Kidney epithelial cell (primary cell): ENCODE results near the gene FAM43B. TPM values are rescaled to one million over a fixed set of nuclear protein-coding genes. Genes with fewer than 3 reads are reported as not detected.

Experiments used
- DNase-seq: peaks from one replicate; pipeline ENCODE4 v3.0.0-alpha.2; 2010; ENCODE audit warnings: low read depth
- H3K27me3 ChIP-seq: 2 replicates; pipeline ENCODE4 v1.6.0; 2011; ENCODE audit warnings: low read length; ENCODE audit not compliant: control insufficient read depth, insufficient read depth
- H3K36me3 ChIP-seq: 2 replicates; pipeline ENCODE4 v1.5.1; 2011; ENCODE audit warnings: low read length; ENCODE audit not compliant: control insufficient read depth, insufficient read depth
- H3K4me3 ChIP-seq: 2 replicates; pipeline ENCODE4 v1.5.1; 2011; ENCODE audit warnings: low read depth, mild to moderate bottlenecking, control low read depth, low read length
- CTCF ChIP-seq: IDR thresholded peaks from 2 replicates; pipeline ENCODE4 v1.5.1; 2011; ENCODE audit warnings: mild to moderate bottlenecking, moderate library complexity, low read length, control low read depth, inconsistent platforms; ENCODE audit not compliant: insufficient read depth, poor library complexity, severe bottlenecking
- total RNA-seq: library from RNA; depleted of rRNA; stranded (reverse); fragments of >200 nt; gene quantifications from 2 replicates; pipeline ENCODE4 v1.2.3, GENCODE V29; 2015

The FAM43B gene
- total RNA-seq, 1 donor from 2014 or later: 0.13 TPM

- H3K27me3 ChIP-seq: peaks cover 33% of the 10 kb centered on the region
- no peaks in the 10 kb centered on the region for H3K36me3 ChIP-seq
- no peak overlapping the region for H3K4me3 ChIP-seq
- TF ChIP-seq CTCF: no peak
- no peak for DNase-seq
Measured at GRCh38 chr1:20530901-20531300, 21.5 kb upstream of the FAM43B start.

DNA sequence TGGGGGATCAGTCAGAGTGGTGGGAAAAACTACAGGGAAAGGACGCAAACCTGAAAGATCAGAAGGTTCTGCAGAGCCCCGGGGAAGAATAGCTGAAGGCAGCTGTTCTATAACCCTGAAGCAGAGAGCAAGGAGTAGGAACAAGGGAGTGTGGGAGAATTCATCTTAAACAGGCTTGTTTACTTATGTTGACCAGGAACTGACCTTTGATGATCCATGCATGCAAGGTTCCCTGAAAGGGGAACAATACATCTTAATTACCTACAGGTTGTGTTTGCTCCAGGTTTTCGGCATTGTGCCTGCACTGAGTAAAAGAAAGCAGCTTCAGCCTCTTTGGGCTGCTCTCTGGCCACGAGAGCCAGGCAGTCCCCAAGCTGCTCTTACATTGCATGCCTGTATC, 18.7 kb upstream of the FAM43B start:
- no peak for TF ChIP-seq CTCF
- Histone ChIP-seq H3K36me3 (no peaks in the 10 kb centered on the region), H3K27me3 (peaks cover 33% of the 10 kb centered on the region), H3K4me3 (no peak overlapping the region)
- no peak for DNase-seq

- Histone ChIP-seq H3K36me3 (no peaks in the 10 kb centered on the region), H3K27me3 (peaks cover 28% of the 10 kb centered on the region)
- no peak for TF ChIP-seq CTCF
Measured at GRCh38 chr1:20534659-20535417, 17.5 kb upstream of the FAM43B start.

DNA sequence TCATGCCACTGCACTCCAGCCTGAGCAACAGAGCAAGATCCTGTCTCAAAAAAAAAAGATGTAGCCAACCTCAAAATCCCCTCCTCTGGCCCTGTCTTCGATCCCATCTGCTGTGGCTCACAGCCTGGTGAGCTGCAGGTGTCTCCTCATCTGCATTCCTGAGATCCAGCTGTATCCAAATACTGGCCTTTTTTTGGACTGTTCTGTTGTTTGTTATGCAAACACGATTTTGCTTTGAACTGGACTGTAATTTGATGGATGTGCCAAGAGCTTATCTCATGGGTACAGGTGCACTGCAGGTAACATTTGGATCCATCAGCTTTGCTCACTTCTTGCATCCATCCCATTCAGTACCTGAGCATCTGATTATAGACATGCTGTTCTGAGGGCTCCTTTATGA, 14.1 kb upstream of the FAM43B start:
- Histone ChIP-seq H3K27me3 (peaks cover 25% of the 10 kb centered on the region), H3K36me3 (no peaks in the 10 kb centered on the region), H3K4me3 (no peak overlapping the region)
- DNase-seq: no peak
- TF ChIP-seq CTCF: no peak

More at GRCh38 chr1:20534659-20535417, 17.5 kb upstream of the FAM43B start:
- H3K4me3 ChIP-seq: no peak overlapping the region
- no peak for DNase-seq

DNA sequence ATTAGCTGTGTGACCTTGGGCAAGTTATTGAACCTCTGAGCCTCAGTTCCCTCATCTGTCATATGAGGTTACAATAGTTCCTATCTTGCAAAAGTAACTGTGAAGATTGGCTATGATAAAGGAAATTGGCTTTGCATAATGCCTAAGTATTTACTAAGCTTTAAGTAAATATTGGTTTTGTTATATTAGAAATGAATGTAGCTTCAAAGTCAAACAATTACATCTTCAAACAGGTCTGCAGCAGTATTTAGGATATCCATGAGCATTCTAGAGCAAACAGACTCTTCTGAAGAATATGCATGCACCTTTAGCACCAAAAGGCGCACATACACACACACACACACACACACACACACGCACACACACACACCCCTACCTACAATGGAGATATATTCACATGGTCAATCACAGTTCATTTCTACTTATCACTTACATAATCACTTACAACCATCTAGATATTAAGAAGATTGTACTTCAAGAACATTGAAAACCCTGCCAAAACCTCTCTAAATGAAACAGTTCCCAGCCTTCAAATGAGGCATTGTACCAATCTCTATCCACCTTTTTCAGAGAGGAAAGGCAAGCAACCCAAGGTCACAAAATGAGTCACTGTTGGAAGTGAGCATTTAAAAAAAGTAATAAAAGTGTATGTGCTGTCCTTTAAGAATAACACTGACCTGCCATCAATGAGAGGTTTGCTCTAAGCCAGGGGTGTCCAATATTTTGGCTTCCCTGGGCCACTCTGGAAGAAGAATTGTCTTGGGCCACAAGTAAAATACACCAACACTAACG, 13.4 kb upstream of the FAM43B start:
- Histone ChIP-seq H3K27me3 (peaks cover 17% of the 10 kb centered on the region), H3K36me3 (no peaks in the 10 kb centered on the region), H3K4me3 (no peak overlapping the region)
- no peak for TF ChIP-seq CTCF
- no peak for DNase-seq
